GM04504 (cell line): Measurements from ENCODE around the gene FGF7.
A peak's percentile ranks its signal among the peaks of the same experiment; 100 is the strongest.
"Not testable (repeated sequence)": the region's sequence is repeated elsewhere in the genome, so short reads cannot be mapped to it uniquely, and the experiment has no call there.

Experiments
- DNase-seq: peaks from one replicate; pipeline ENCODE4 v3.0.0-alpha.2; 2012; ENCODE audit warnings: low read depth

FGF7 gene

GRCh38 chr15:49439678-49440395 lies 16.8 kb downstream of the FGF7 start:
- no peak for DNase-seq

GRCh38 chr15:49441356-49441755 lies 18.3 kb downstream of the FGF7 start:
- DNase-seq: no peak

- DNase-seq: no peak
Observed at GRCh38 chr15:49441816-49442215, 18.8 kb downstream of the FGF7 start.

GRCh38 chr15:49452595-49452994 lies 29.6 kb downstream of the FGF7 start:
- no peak for DNase-seq

GRCh38 chr15:49456166-49456565 lies 33.1 kb downstream of the FGF7 start:
- no peak for DNase-seq

GRCh38 chr15:49458145-49458544 lies 35.1 kb downstream of the FGF7 start:
- peak; percentile 16 for DNase-seq

- DNase-seq: no peak
Observed at GRCh38 chr15:49460411-49460941, 37.4 kb downstream of the FGF7 start.

- no peak for DNase-seq
Observed at GRCh38 chr15:49462232-49462844, 39.3 kb downstream of the FGF7 start.

- DNase-seq: peak; percentile 22
Observed at GRCh38 chr15:49464522-49464921, 41.5 kb downstream of the FGF7 start.

- no peak for DNase-seq
Observed at GRCh38 chr15:49466119-49466518, 43.1 kb downstream of the FGF7 start.

GRCh38 chr15:49467746-49468480 lies 44.9 kb downstream of the FGF7 start:
- DNase-seq: no peak

GRCh38 chr15:49468481-49468839 lies 45.4 kb downstream of the FGF7 start:
- DNase-seq: peak; percentile 46

GRCh38 chr15:49471248-49471647 lies 48.2 kb downstream of the FGF7 start:
- DNase-seq: not testable (repeated sequence)

GRCh38 chr15:49471733-49472132 lies 48.7 kb downstream of the FGF7 start:
- DNase-seq: no peak

- DNase-seq: no peak
Observed at GRCh38 chr15:49472338-49472737, 49.3 kb downstream of the FGF7 start.

GRCh38 chr15:49473031-49473430 lies 50.0 kb downstream of the FGF7 start:
- DNase-seq: no peak

GRCh38 chr15:49478021-49478420 lies 55.0 kb downstream of the FGF7 start:
- not testable (repeated sequence) for DNase-seq

GRCh38 chr15:49478982-49479381 lies 55.9 kb downstream of the FGF7 start:
- DNase-seq: not testable (repeated sequence)

- DNase-seq: not testable (repeated sequence)
Observed at GRCh38 chr15:49485401-49485800, 62.4 kb downstream of the FGF7 start.

GRCh38 chr15:49490966-49491365 lies 67.9 kb downstream of the FGF7 start:
- DNase-seq: no peak

GRCh38 chr15:49492151-49492550 lies 69.1 kb downstream of the FGF7 start:
- no peak for DNase-seq

GRCh38 chr15:49492830-49493229 lies 69.8 kb downstream of the FGF7 start:
- DNase-seq: peak; percentile 79

- no peak for DNase-seq
Observed at GRCh38 chr15:49494842-49495241, 71.8 kb downstream of the FGF7 start.
